H9 (cell line): ENCODE measurements around the gene KAZN. TPM values are rescaled to one million over a fixed set of nuclear protein-coding genes. Genes with fewer than 3 reads are reported as not detected.

Experiments
- DNase-seq: peaks from one replicate; pipeline ENCODE4 v3.0.0-alpha.2; 2017
- H2AFZ ChIP-seq: one replicate; pipeline ENCODE4 v1.6.1; 2013; ENCODE audit warnings: mild to moderate bottlenecking, low read length, control low read depth, moderate library complexity
- H2AK5ac ChIP-seq: 2 replicates; pipeline ENCODE4 v1.6.1; 2013; ENCODE audit warnings: low read length, control low read depth, mixed read lengths; ENCODE audit not compliant: insufficient read length
- H2BK120ac ChIP-seq: one replicate; pipeline ENCODE4 v1.6.1; 2013; ENCODE audit warnings: low read depth, mild to moderate bottlenecking, low read length, control low read depth, inconsistent platforms; ENCODE audit not compliant: poor library complexity, severe bottlenecking
- H2BK12ac ChIP-seq: 2 replicates; pipeline ENCODE4 v1.6.1; 2013; ENCODE audit warnings: low read length, control low read depth, mixed read lengths, low read depth; ENCODE audit not compliant: insufficient read length
- H2BK15ac ChIP-seq: 2 replicates; pipeline ENCODE4 v1.6.1; 2013; ENCODE audit warnings: low read depth, low read length, control low read depth
- H2BK20ac ChIP-seq: one replicate; pipeline ENCODE4 v1.6.1; 2013; ENCODE audit warnings: low read depth, mild to moderate bottlenecking, low read length, control low read depth, inconsistent platforms; ENCODE audit not compliant: poor library complexity, severe bottlenecking
- H2BK5ac ChIP-seq: 2 replicates; pipeline ENCODE4 v1.6.1; 2013; ENCODE audit warnings: low read length, control low read depth, mixed read lengths; ENCODE audit not compliant: insufficient read length
- H3K14ac ChIP-seq: 2 replicates; pipeline ENCODE4 v1.6.1; 2013; ENCODE audit warnings: low read length, control low read depth; ENCODE audit not compliant: insufficient read depth
- H3K18ac ChIP-seq: 2 replicates; pipeline ENCODE4 v1.6.1; 2013; ENCODE audit warnings: low read depth, mild to moderate bottlenecking, mixed read lengths, low read length, control low read depth; ENCODE audit not compliant: insufficient read length
- H3K23ac ChIP-seq: 2 replicates; pipeline ENCODE4 v1.6.1; 2013; ENCODE audit warnings: low read length, control low read depth, mixed read lengths, low read depth; ENCODE audit not compliant: insufficient read length
- H3K23me2 ChIP-seq: 2 replicates; pipeline ENCODE4 v1.6.1; 2013; ENCODE audit warnings: low read depth, mild to moderate bottlenecking, mixed read lengths, low read length, control low read depth; ENCODE audit not compliant: insufficient read length, poor library complexity, severe bottlenecking
- H3K27ac ChIP-seq: 2 replicates; pipeline ENCODE4 v1.5.1; 2013; ENCODE audit warnings: low read length, control low read depth, mixed read lengths, low read depth; ENCODE audit not compliant: insufficient read length
- H3K27me3 ChIP-seq: 2 replicates; pipeline ENCODE4 v1.6.1; 2013; ENCODE audit warnings: low read length, control low read depth, inconsistent platforms; ENCODE audit not compliant: insufficient read depth
- H3K4ac ChIP-seq: 2 replicates; pipeline ENCODE4 v1.6.1; 2013; ENCODE audit warnings: low read depth, mild to moderate bottlenecking, control low read depth, inconsistent platforms, low read length, moderate library complexity
- H3K4me1 ChIP-seq: 2 replicates; pipeline ENCODE4 v1.6.1; 2013; ENCODE audit warnings: low read length, control low read depth, inconsistent platforms; ENCODE audit not compliant: insufficient read depth
- H3K4me2 ChIP-seq: 2 replicates; pipeline ENCODE4 v1.6.1; 2013; ENCODE audit warnings: low read length, control low read depth, mixed read lengths; ENCODE audit not compliant: insufficient read length, insufficient read depth
- H3K56ac ChIP-seq: 2 replicates; pipeline ENCODE4 v1.6.1; 2013; ENCODE audit warnings: low read depth, mild to moderate bottlenecking, mixed read lengths, low read length, control low read depth; ENCODE audit not compliant: insufficient read length
- H3K79me1 ChIP-seq: 2 replicates; pipeline ENCODE4 v1.6.1; 2013; ENCODE audit warnings: low read depth, mild to moderate bottlenecking, moderate library complexity, low read length, control low read depth, inconsistent platforms; ENCODE audit not compliant: insufficient read depth, poor library complexity, severe bottlenecking
- H3K79me2 ChIP-seq: 2 replicates; pipeline ENCODE4 v1.6.1; 2013; ENCODE audit warnings: low read length, control low read depth, inconsistent platforms; ENCODE audit not compliant: insufficient read depth
- H3K9ac ChIP-seq: 2 replicates; pipeline ENCODE4 v1.6.1; 2013; ENCODE audit warnings: low read length, control low read depth, mixed read lengths; ENCODE audit not compliant: insufficient read length; ENCODE audit errors: extremely low read depth
- H3K9me3 ChIP-seq: one replicate; pipeline ENCODE4 v1.6.1; 2013; ENCODE audit warnings: low read depth, low read length, inconsistent platforms; ENCODE audit not compliant: control insufficient read depth
- H3T11ph ChIP-seq: one replicate; pipeline ENCODE4 v1.6.1; 2013; ENCODE audit warnings: mild to moderate bottlenecking, low read length, control low read depth, inconsistent platforms
- H4K20me1 ChIP-seq: one replicate; pipeline ENCODE4 v1.6.1; 2013; ENCODE audit not compliant: control insufficient read depth, insufficient read length, insufficient read depth
- H4K5ac ChIP-seq: 2 replicates; pipeline ENCODE4 v1.6.1; 2013; ENCODE audit warnings: low read depth, mild to moderate bottlenecking, mixed read lengths, low read length, control low read depth; ENCODE audit not compliant: insufficient read length
- H4K8ac ChIP-seq: replicated peaks from 2 replicates; pipeline ENCODE4 v1.6.1; 2013; ENCODE audit warnings: low read length, control low read depth, mixed read lengths, low read depth; ENCODE audit not compliant: insufficient read length
- H4K91ac ChIP-seq: 2 replicates; pipeline ENCODE4 v1.6.1; 2013; ENCODE audit warnings: low read depth, mild to moderate bottlenecking, moderate library complexity, mixed read lengths, low read length, control low read depth; ENCODE audit not compliant: insufficient read length
- H3K27ac Mint-ChIP-seq, 3 experiments: 2 replicates in 2 of 3; 3 replicates in 1 of 3; pipeline ENCODE4 v1.8.0; 2020 to 2021; ENCODE audit warnings: mixed read lengths in 3 of 3, mild to moderate bottlenecking in 1 of 3, moderate library complexity in 1 of 3
- H3K27me3 Mint-ChIP-seq: 2 replicates; pipeline ENCODE4 v1.8.0; 2021; ENCODE audit warnings: low read depth, mild to moderate bottlenecking, moderate library complexity, mixed read lengths
- H3K36me3 Mint-ChIP-seq, 3 experiments: 2 replicates in 2 of 3; 3 replicates in 1 of 3; pipeline ENCODE4 v1.8.0; 2020 to 2021; ENCODE audit warnings: low read depth in 3 of 3, mixed read lengths in 3 of 3; ENCODE audit not compliant: insufficient read depth in 1 of 3
- H3K4me1 Mint-ChIP-seq, 2 experiments: 2 replicates each; pipeline ENCODE4 v1.8.0; 2020; ENCODE audit warnings: mixed read lengths in 2 of 2
- H3K4me3 Mint-ChIP-seq, 2 experiments: 2 replicates in 1 of 2; 3 replicates in 1 of 2; pipeline ENCODE4 v1.8.0; 2020 to 2021; ENCODE audit warnings: mild to moderate bottlenecking in 2 of 2, mixed read lengths in 2 of 2, moderate library complexity in 1 of 2
- H3K9me3 Mint-ChIP-seq, 2 experiments: 2 replicates in 1 of 2; 3 replicates in 1 of 2; pipeline ENCODE4 v1.8.0; 2020; ENCODE audit warnings: mild to moderate bottlenecking in 2 of 2, mixed read lengths in 2 of 2, moderate library complexity in 1 of 2
- CTCF ChIP-seq: fragments of 200-600 bp; sonication (generic); conservative IDR thresholded peaks from 3 replicates; pipeline ENCODE4 v1.8.0; 2021; ENCODE audit warnings: antibody characterized with exemption, mild to moderate bottlenecking
- WGBS: extraction: QIAGEN DNeasy Blood & Tissue Kit; methylation state at CpG from one replicate; pipeline ENCODE4 v1.1.7; 2013; ENCODE audit warnings: missing lambda C conversion rate, low lambda C conversion rate, mixed read lengths; ENCODE audit not compliant: insufficient read length; ENCODE audit errors: extremely low coverage; 5-methylcytosine and 5-hydroxymethylcytosine counted together
- total RNA-seq: library from RNA; stranded (reverse); gene quantifications from 2 replicates; pipeline ENCODE4 v1.2.1, GENCODE V29; 2021

The KAZN gene
- total RNA-seq, 1 experiment from 2014 or later: 7.6 TPM

- Histone ChIP-seq H3K79me1 (no peaks in the 10 kb centered on the region), H2BK20ac (no peak overlapping the region), H4K5ac (no peak overlapping the region), H4K91ac (no peak overlapping the region), H3K4me1 (no peaks in the 10 kb centered on the region), H3K79me2 (no peaks in the 10 kb centered on the region), H3T11ph (no peak overlapping the region), H3K27me3 (no peaks in the 10 kb centered on the region), H4K8ac (no peak overlapping the region), H2BK15ac (no peak overlapping the region), H3K4ac (no peak overlapping the region), H3K9ac (no peak overlapping the region), H3K14ac (no peak overlapping the region), H3K4me2 (no peak overlapping the region), H3K18ac (no peak overlapping the region), H2BK5ac (no peak overlapping the region), H4K20me1 (no peaks in the 10 kb centered on the region), H2AK5ac (no peak overlapping the region), H3K23ac (no peak overlapping the region), H2BK120ac (no peak overlapping the region), H3K56ac (no peak overlapping the region), H3K27ac (no peak overlapping the region), H3K23me2 (no peaks in the 10 kb centered on the region), H2AFZ (no peak overlapping the region), H3K9me3 (no peaks in the 10 kb centered on the region), H2BK12ac (no peak overlapping the region)
- no peak overlapping the region for H3K27ac Mint-ChIP-seq
- H3K9me3 Mint-ChIP-seq: peaks cover 8 to 9% of the 10 kb centered on the region in 2 experiments
- H3K4me3 Mint-ChIP-seq: no peak overlapping the region
- H3K27me3 Mint-ChIP-seq: no peaks in the 10 kb centered on the region; the same call in 1 of the 2 replicates
- peaks cover 4 to 8% of the 10 kb centered on the region in 2 experiments; a peak in 3 of 4 replicates for H3K4me1 Mint-ChIP-seq
- DNase-seq: no peak
- WGBS: no CpG with 5 or more reads among the region's 1 CpG
- TF ChIP-seq CTCF: no peak
- H3K36me3 Mint-ChIP-seq: peaks cover 0 to 8% (median 8%) of the 10 kb centered on the region in 3 experiments; a peak in 4 of 7 replicates
These were observed 51.5 kb downstream of the KAZN start for GRCh38 chr1:14649976-14650375.
